Vein endothelial cell (primary cell): Measurements from ENCODE around the gene TMPRSS7. TPM values are rescaled to one million over a fixed set of nuclear protein-coding genes. Genes with fewer than 3 reads are reported as not detected.

ENCODE experiments used
- small RNA-seq: library from RNA; depleted of rRNA; stranded (forward); fragments of <200 nt; gene quantifications from one replicate; pipeline ENCODE3, GENCODE V24; 2012
- total RNA-seq: library from RNA; depleted of rRNA; stranded (reverse); fragments of >200 nt; gene quantifications from 2 replicates; pipeline ENCODE4 v1.2.3, GENCODE V29; 2012

The TMPRSS7 gene
- not detected in 2 replicates for total RNA-seq

GRCh38 chr3:112034436-112034835 lies at the start of gene TMPRSS7:
Gene TMPRSS7, plus strand, starts transcription at chr3:112034736. Its CDS starts 110 bp downstream, at chr3:112034846.

GRCh38 chr3:111998636-111999483 lies 35.7 kb upstream of the TMPRSS7 start, which contains the start of gene TAGLN3:
Gene TAGLN3, plus strand, starts transcription at chr3:111998922. Its CDS starts 501 bp downstream, at chr3:111999423.

GRCh38 chr3:112086076-112086854 lies 51.7 kb downstream of the TMPRSS7 start, which contains the start of gene C3orf52:
Gene C3orf52, plus strand, starts transcription at chr3:112086389. Its CDS starts 19 bp downstream, at chr3:112086408.

Small RNA genes within 50 kb of the gene (small RNA-seq; reads per million reads assigned to genes)
- not detected for gene MIR567

Other genes with a start within 250 kb of the TMPRSS7 start
- gene PHLDB2, start 175.5 kb upstream of the TMPRSS7 start, total RNA-seq = 90.4 and 90.5 TPM in 2 replicates
- gene ABHD10, start 55.7 kb upstream of the TMPRSS7 start, total RNA-seq = 27.8 and 31.3 TPM in 2 replicates
- not detected in 2 replicates for gene TAGLN3, start 35.8 kb upstream of the TMPRSS7 start, total RNA-seq
- gene C3orf52, start 51.7 kb downstream of the TMPRSS7 start, total RNA-seq = 5.9 and 6.4 TPM in 2 replicates
- gene GCSAM, start 98.5 kb downstream of the TMPRSS7 start, total RNA-seq = not detected in 2 replicates